Measurements from ENCODE around the gene ZNF253.

- no peak for TF ChIP-seq CTCF (IDR thresholded peaks at IDR 0.05)
- no peak for TF ChIP-seq POLR2A (IDR thresholded peaks at IDR 0.05)
Observed at GRCh38 chr19:19873381-19873780, 7.7 kb downstream of the ZNF253 start.
